HL-60 (cell line): Measurements from ENCODE around the gene SRSF9.

Experiments used
- CTCF ChIP-seq: IDR thresholded peaks from one replicate; pipeline ENCODE4 v1.5.1; 2011; ENCODE audit warnings: low read length, control low read depth, inconsistent platforms; ENCODE audit not compliant: insufficient read depth
- GABPA ChIP-seq: IDR thresholded peaks from 2 replicates; pipeline ENCODE4 v1.6.1; 2012; ENCODE audit warnings: low read depth
- POLR2AphosphoS5 ChIP-seq: IDR thresholded peaks from 2 replicates; pipeline ENCODE4 v1.6.1; 2012; ENCODE audit warnings: low read depth
- REST ChIP-seq: IDR thresholded peaks from 2 replicates; pipeline ENCODE4 v1.6.1; 2012; ENCODE audit warnings: low read depth; ENCODE audit not compliant: insufficient replicate concordance

GRCh38 chr12:120497524-120498150 is 28.1 kb upstream of the SRSF9 start:
- no peak for TF ChIP-seq CTCF
- no peak for TF ChIP-seq GABPA
- TF ChIP-seq REST = no peak
- no peak for TF ChIP-seq POLR2AphosphoS5
